GM12878 (cell line): Measurements from ENCODE around the gene CLASP1.

ENCODE experiments used
- CTCF ChIP-seq, 3 experiments: IDR thresholded peaks in 2 of 3; conservative IDR thresholded peaks in 1 of 3; 2 replicates each; pipeline ENCODE4 v1.5.1; 2011; ENCODE audit warnings: low read depth in 3 of 3, low read length in 3 of 3, mild to moderate bottlenecking in 3 of 3, control low read depth in 2 of 3, moderate library complexity in 2 of 3, inconsistent platforms in 1 of 3, mixed read lengths in 1 of 3; ENCODE audit not compliant: control insufficient read depth in 2 of 3, insufficient read depth in 1 of 3; ENCODE audit errors: extremely low read depth in 1 of 3
- EP300 ChIP-seq, 2 experiments: fragments of 150-350 bp in 1 of 2; IDR thresholded peaks; 2 replicates each; pipeline ENCODE4 v1.6.1; 2011 to 2012; ENCODE audit warnings: low read depth in 2 of 2, low read length in 2 of 2, borderline replicate concordance in 1 of 2, improper control_type of control experiment in 1 of 2, inconsistent platforms in 1 of 2; ENCODE audit not compliant: control insufficient read depth in 1 of 2
- ETV6 ChIP-seq, 2 experiments: fragments of 450-650 bp in 1 of 2; IDR thresholded peaks in 1 of 2; conservative IDR thresholded peaks in 1 of 2; 2 replicates each; pipeline ENCODE4 v1.6.1; 2014; ENCODE audit warnings: antibody characterized with exemption in 1 of 2, borderline replicate concordance in 1 of 2, low read depth in 1 of 2, mild to moderate bottlenecking in 1 of 2, moderate library complexity in 1 of 2
- EZH2 ChIP-seq: IDR thresholded peaks from 2 replicates; pipeline ENCODE4 v1.6.1; 2012; ENCODE audit warnings: low read depth, mild to moderate bottlenecking, control low read depth, inconsistent platforms, low read length, borderline replicate concordance; ENCODE audit not compliant: control insufficient read depth
- FOXM1 ChIP-seq: IDR thresholded peaks from 2 replicates; pipeline ENCODE4 v1.6.1; 2012; ENCODE audit warnings: low read depth, mild to moderate bottlenecking, inconsistent platforms, low read length, moderate library complexity
- KDM1A ChIP-seq: fragments of 200-600 bp; sonication (generic); IDR thresholded peaks from 2 replicates; pipeline ENCODE4 v1.6.1; 2016; ENCODE audit warnings: borderline replicate concordance
- NFIC ChIP-seq: IDR thresholded peaks from 2 replicates; pipeline ENCODE4 v1.6.1; 2012; ENCODE audit warnings: low read depth, mild to moderate bottlenecking, inconsistent platforms, low read length, moderate library complexity
- POLR2A ChIP-seq: IDR thresholded peaks from 2 replicates; pipeline ENCODE4 v1.6.1; 2011; ENCODE audit warnings: low read depth, mild to moderate bottlenecking, low read length
- POLR2AphosphoS5 ChIP-seq: IDR thresholded peaks from 2 replicates; pipeline ENCODE4 v1.6.1; 2011; ENCODE audit warnings: mild to moderate bottlenecking, low read length, inconsistent platforms
- RAD21 ChIP-seq: IDR thresholded peaks from 2 replicates; pipeline ENCODE4 v1.6.1; 2011; ENCODE audit warnings: mild to moderate bottlenecking, low read depth, low read length, moderate library complexity; ENCODE audit not compliant: insufficient read depth
- RB1 ChIP-seq: fragments of 450-650 bp; formaldehyde crosslinking; IDR thresholded peaks from 2 replicates; pipeline ENCODE4 v1.6.1; 2017; ENCODE audit warnings: mild to moderate bottlenecking, borderline replicate concordance
- RBBP5 ChIP-seq: fragments of 200-600 bp; sonication (generic); conservative IDR thresholded peaks from 2 replicates; pipeline ENCODE4 v1.6.1; 2016
- STAT3 ChIP-seq: IDR thresholded peaks from 2 replicates; pipeline ENCODE4 v1.6.1; 2011; ENCODE audit warnings: low read depth, low read length, improper control_type of control experiment

DNA sequence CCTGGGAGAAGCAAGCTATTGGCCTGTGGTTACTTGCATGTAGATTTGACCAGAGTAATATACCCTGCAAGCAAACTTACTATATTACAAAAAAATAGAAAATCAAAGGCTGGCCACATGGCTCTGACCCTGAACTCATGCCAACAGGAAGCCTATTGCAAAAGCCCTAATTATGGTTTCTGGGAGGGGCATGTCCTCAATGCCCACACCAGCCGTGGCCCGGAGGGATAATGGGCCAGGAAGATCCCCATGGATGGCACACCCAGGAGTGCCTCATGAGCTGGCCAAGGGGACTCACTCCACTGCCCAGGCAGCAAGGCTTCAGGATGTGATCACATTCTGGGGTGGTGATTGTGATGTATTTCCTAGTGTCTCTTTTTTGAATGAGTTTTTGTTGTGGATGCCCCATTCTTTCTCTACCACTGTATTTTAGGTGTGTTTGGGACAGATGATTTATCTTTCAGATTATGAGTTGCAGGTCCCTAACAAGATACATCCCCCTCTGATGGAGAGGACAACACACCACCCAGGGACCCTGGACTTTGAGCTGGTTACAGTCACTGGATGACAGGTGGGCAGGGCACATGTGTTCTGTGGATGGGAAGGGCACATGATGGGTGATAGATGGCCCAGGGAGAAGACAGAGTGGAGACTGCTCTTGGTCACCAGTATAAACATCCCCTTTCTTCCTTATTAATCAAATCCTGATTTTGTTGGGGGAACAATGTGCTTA, 345.6 kb downstream of the CLASP1 start:
- no peak for TF ChIP-seq RB1
- no peak for TF ChIP-seq EZH2
- no peak for TF ChIP-seq POLR2A
- no peak for TF ChIP-seq CTCF (IDR thresholded peaks at IDR 0.05 in 2 of 3, conservative IDR thresholded peaks at IDR 0.05 in 1 of 3; ENCODE audit: control insufficient read depth in 2 of 3, extremely low read depth in 1 of 3, insufficient read depth in 1 of 3, low read depth in 3 of 3, low read length in 3 of 3)
- TF ChIP-seq RBBP5 = no peak
- no peak for TF ChIP-seq EP300 (IDR thresholded peaks at IDR 0.05; ENCODE audit: borderline replicate concordance in 1 of 2, control insufficient read depth in 1 of 2, low read depth in 2 of 2, low read length in 2 of 2)
- no peak for TF ChIP-seq RAD21
- TF ChIP-seq POLR2AphosphoS5 = no peak
- no peak for TF ChIP-seq FOXM1
- TF ChIP-seq ETV6 (conservative IDR thresholded peaks at IDR 0.05 in 1 of 2, IDR thresholded peaks at IDR 0.05 in 1 of 2; ENCODE audit: borderline replicate concordance in 1 of 2, low read depth in 1 of 2) = no peak
- TF ChIP-seq NFIC = no peak
- no peak for TF ChIP-seq KDM1A
- TF ChIP-seq STAT3 = no peak
